GM19023 (cell line): ENCODE measurements around the gene GATA6.

ENCODE experiments used
- ATAC-seq: cut with Tn5 transposase; IDR thresholded peaks from one replicate; pipeline ENCODE4 v1.9.1; 2021; ENCODE audit warnings: mild to moderate bottlenecking, moderate library complexity; ENCODE audit not compliant: unreplicated experiment

GATA6 gene

DNA sequence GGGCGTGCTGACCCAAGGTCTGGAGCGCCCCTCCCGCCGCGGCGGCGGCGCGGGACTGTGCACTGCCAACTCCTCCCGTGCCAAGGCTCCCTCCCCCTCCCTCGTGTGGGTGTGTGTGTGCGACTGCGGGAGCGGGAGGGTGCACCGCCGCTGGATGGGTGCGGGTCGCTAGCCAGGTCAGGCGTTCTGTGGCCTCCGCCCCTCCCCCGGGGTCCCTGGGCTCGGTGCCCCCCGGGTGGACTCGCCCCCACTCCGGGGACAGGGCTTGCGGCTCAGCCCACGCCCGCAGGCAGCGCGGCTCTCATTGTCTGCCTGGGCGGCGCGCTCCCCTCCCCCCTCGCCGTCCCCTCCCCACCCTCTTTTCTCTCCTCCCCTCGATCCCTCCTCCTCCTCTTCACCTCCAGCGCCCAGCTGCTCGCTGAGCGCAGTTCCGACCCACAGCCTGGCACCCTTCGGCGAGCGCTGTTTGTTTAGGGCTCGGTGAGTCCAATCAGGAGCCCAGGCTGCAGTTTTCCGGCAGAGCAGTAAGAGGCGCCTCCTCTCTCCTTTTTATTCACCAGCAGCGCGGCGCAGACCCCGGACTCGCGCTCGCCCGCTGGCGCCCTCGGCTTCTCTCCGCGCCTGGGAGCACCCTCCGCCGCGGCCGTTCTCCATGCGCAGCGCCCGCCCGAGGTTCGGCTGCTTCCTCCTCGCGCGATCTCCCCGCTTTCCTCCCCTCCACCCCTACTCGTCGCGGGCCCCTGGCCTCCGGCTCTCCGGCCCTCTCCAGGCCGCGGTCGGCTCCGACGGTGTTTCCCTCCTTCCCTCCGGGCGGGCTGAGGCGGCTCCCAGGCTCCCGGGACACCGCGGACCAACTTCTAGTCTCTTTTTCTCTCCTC lies at the start of gene GATA6:
Gene GATA6 (plus strand): TSS at position 579 of the 878 bp plus-strand sequence. CDS start 1,556 bp downstream, outside the sequence.
- no peak for ATAC-seq

DNA sequence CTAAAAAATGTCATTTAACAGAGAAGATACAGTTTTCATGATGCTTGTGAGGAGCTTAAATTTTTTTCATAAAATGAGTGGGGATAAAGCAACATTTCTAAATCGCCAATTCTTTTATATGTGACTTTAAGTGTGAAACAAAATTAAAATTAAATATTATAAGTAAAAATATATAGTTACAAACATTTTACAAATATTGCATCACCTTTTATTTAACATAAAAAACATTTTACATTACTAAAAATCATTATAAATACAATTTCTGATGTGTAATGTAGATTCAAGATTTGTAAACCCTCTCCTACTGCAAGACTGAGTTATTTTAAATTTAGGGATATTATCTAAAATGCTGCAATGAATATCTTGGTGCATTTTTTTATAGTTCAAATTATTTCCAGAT lies 44.4 kb upstream of the GATA6 start:
- no peak for ATAC-seq

DNA sequence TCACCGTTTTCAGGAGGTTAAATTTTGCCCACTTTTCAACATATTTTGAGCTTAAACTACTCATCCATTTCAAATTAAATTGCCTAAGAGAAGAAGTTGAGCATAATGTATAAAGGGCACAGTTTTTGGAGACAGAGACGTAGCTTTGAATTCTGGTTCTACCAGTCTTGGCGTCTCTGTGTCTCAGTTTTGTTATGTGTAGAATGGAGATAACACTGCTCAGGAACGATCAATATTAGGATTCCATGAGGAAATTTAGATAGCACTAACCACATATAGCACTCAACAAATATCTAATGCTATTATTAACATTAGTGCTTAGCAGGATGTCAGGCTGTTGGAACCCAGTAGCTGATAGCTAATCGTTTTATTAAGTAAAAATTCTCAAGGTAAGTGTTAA lies 40.4 kb upstream of the GATA6 start:
- no peak for ATAC-seq

DNA sequence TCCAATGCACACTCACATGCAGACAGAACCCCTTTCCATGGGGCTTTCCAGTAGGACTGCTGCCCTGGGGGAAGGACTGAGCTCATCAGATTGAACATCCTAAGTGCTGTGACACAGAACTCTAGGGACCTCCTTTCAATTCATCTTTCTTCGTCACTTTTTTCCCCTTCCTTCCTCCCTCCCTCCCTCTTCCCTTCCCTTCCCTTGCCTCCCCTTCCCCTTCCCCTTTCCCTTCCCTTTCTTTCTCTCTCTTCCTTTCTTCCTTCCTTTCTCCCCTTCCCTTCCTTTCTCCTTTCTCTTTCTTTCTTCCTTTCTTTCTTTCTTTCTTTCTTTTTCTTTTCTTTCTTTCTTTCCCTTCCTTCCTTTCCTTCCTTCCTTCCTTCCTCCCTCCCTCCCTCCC lies 39.6 kb upstream of the GATA6 start:
- no peak for ATAC-seq

DNA sequence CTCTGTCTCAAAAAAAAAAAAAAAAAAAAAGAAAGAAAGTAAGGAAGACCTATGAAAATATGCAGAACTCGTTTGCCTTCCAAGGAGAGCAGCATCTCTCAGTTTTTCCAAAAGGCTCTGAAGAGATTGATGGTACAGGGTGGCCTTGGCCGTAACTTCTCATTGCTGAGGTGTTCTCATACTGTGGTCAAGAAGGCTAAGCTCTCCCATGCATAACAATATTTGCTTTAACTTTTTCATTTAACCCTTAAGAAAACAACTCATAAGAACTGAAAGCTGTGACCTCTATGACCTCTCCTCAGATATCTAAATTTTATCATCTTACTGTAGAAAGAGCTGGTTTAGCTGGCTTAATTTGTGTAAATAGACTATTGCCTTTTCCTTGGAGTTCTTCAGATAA lies 37.1 kb upstream of the GATA6 start:
- no peak for ATAC-seq

DNA sequence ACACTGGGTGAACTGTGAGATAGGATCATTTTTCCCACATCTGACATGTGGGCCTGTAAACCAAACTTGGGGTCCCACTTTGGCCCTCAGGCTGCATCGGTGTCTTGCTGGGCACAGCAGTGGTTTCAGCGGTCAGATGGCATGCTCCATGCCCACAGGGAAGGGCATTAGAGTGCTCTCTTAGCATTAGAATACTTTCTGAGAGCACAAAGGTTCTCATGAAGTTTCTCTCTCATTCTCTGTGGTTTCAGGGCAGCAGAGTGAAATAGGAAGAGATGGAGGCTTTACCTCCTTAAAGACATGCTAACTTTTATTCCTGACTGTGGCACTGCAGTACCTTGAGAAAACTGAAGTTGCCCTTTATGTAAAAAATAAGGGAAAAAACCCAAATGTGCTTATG lies 36.6 kb upstream of the GATA6 start:
- no peak for ATAC-seq

DNA sequence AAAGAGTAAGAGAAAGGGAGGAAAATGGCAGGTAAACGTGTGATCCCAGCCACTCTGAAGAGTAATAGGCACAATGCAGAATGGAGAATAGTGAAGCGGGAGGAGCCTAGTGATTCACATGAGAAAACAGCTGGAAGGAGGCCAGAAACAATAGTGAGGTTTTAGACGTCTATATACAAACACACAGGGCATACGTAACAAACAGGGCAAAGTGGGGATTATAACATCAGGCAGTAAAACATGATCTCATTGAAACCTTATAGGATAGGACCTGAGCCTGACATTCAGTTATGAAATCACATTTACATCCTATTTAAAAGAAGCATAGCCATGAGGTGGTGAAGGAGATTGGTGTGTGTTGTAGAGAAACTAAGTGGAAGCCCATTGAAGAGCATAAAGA lies 33.0 kb upstream of the GATA6 start:
- no peak for ATAC-seq

DNA sequence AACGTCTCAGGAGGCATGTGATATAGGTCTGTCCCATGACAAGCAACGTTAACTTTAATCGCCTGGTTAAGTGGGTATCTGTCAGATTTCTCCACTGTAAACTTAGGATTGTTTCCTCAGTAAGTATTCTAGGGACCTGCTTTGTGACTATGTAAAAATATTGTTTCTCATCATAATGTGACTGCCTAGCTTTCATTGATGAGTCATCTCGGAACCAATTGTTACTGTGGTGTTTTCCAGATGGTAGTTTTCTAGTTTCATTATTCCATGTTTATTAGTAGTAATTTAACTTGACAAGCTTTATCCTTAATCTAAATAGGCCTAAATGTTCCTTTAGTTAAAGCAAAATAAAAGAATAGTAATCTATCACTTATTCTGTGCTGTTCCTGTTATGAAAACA lies 28.2 kb upstream of the GATA6 start:
- ATAC-seq: no peak

DNA sequence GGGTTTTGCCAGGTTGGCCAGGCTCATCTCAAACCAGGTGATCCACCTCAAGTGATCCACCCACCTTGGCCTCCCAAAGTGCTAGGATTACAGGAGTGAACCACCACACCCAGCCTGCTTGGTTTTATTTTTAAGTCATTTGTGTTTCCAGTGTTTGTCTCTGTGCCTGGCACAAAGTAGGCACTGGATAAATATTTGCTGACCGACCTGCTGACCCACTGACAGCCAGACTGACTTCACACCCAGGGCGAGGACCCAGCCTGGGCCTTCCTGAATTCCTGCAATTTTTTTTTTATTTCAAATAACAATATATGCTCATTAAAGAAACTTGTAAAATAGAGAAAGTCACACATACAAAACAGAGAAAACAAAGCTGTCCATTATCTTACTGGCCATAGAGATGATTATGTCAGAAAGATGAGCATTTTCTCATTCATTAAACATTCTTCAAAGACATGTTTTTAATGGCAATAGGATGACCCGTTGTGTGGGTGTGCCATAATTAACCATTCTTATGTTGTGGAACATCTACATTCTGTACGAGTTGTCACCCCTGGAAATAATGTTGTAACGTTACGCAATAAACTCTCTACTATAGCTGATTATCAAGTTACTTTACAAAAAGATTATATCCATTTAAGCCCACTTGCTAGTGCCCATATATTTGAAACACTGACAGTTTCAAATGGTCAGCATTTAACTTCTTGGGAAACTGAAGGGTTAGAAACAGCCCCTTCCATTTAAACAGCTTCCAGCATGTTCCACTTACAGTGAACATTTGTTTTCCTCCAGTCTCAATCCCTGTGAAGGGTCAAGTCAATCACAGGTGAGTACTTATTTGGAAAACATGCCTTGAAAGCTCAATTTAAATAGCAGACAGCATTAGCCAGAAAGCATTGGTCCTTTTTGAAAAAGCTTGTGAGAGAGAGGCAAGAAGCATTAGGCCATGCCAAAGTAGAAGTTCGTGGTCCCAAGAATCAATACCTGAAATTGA lies 25.7 kb upstream of the GATA6 start:
- ATAC-seq: no peak

DNA sequence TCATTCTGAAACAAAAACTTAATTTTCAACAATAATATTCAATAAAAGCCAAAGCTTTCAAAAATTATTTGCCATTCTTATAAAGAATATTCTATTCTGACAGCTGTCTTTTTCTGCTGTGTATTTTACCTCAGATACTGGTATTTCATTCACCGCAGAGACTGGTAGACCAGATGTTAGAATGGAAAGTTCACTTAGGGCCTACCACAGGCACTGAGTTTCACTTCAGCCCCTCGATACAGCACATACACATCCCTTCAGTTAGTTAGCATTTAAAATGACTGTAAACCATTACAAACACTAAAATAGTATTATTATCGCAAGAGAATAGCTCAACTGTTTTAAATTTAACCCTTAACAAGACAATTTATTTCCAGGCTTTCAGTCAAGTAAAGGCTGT lies 24.2 kb upstream of the GATA6 start:
- ATAC-seq: no peak

DNA sequence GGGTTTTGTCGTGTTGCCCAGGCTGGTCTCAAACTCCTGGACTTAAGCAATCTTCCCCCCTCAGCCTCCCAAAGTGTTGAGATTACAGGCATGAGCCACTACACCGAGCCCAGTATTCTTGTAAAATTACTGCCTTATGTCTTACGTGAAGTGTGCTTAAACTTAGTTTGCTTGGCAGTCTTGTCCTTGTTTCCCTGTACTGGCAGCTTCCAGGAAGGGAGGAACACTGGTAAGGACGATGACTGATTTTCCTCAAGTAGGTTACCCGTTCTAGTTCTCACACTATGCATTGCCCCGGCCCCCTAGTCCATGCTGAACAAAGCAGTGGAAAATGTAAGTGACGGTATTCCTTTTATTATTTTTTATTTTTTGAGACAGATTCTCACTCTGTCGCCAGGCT lies 19.7 kb upstream of the GATA6 start:
- ATAC-seq: no peak

DNA sequence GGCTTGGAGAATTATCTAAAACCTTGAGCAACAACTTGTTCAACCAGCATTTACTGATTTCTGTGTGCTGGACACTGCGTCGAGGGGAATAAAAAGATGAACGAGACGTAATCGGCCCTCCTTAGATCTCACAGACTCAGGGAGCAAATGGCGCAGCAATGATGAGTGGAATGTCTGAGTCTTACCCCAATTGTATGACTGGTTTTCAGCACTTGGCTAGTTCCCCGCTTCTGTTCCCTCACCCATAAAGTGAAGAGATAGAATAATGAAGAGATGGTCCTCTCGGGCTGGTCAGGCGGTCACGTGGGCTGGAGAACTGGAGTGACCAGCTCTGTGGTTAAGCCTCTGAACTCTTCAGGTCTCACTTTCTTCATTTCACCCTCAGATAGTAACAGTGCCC lies 17.3 kb upstream of the GATA6 start:
- ATAC-seq: no peak

DNA sequence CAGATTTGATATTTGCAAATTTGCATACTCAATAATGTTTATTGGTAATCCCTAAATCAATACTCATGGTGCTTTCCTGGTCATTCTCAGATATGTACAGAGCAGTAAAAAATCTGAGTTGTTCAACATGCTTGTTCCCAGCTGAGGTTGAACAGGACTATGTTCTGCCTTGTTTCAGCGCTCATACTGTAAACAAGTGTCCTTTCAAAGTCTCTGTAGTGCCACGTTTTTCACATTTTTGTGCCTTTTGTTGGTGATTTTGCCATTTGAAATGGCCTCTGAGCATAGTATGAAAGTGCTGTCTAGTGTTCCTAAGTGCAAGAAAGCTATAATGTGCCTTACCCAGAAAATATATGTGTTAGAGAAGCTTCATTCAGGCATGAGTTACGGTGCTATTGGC lies 16.0 kb upstream of the GATA6 start:
- ATAC-seq: no peak

DNA sequence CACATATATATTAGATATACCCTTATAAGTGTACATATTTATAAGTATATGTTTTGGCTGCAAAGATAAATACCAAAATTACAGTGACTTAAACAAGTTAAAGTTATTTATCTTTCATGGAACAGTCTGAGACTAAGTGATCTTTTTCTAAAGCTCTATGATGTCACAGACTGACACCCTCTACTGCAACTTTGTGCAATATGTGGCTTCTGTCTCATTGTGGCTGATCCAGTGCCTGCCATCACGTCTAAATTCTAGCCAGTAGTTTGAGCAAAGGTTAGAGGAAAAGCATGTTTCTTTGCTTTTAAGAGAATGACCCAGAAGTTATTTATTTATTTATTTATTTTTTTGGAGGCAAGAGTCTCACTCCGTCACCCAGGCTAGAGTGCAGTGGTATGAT lies 13.8 kb upstream of the GATA6 start:
- ATAC-seq: no peak

DNA sequence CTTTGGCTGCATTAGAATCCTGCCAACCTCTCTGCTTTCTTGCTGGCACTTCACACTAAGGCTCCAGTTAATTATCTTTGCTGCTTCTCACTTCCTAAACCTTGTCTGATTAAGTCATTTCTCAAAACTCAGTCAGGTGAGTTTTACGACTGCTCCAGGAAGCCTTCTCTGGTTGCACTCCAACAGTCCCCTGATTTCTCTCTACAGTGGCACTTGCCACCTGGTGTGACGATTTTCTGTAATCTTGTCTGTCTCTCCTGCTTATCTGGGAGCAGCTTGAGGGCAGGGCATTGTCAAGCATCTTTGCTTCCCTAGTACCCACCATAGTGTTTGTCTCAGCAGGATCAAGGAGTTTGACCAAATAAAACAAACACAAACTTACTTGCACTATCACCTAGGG lies 10.4 kb upstream of the GATA6 start:
- no peak for ATAC-seq

DNA sequence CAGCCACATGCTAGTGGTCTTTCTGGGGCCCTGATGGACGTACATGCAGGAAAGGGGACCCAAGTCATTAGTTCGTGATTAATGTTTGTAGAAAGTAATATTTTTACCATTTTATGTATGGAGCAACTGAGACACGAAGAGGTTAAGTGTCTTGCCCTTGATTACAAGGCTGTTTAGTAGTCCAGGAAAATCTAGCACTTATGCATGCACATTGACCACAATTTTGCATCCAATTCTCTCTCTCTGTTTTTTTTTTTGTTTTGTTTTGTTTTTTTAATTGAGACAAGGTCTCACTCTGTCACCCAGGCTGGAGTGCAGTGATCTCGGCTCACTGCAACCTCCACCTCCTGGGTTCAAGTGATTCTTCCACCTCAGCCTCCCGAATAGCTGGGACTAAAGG lies 8.3 kb upstream of the GATA6 start:
- no peak for ATAC-seq

DNA sequence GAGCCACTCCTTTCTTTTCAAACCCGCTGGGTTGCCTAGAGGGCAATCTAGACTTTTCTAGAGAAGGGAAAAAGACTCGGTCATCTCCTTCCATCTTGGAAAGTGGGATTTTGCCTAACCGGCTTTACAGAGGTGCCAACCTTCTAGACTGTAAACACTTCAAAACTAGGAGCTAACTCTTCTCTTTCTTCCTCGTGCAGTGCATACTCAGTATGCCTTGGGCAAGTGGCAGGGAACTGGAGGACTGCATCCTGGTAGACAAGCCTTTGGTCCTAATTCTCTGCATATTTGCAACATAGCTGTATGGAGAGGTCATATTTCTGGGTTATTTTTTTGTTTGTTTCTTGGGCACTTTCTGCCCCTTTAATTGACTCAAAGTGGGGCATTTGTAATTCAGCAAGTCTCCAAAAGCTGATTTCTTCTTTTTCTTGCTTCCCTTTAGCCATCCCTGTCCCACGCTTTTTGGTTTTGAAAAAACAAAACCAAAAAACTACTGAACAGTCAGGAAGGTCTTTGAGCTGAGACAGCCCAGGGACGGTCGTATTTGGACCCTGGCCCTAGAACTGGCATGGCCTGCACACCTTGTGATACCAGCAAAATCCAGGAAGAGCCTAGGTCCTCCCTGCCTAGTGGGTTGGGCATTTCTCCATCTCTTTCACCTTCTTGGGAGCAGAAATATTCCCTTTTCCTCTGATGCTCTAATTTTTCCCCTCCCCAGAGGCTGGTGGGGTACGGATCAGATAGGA lies 5.8 kb upstream of the GATA6 start:
- ATAC-seq: no peak

DNA sequence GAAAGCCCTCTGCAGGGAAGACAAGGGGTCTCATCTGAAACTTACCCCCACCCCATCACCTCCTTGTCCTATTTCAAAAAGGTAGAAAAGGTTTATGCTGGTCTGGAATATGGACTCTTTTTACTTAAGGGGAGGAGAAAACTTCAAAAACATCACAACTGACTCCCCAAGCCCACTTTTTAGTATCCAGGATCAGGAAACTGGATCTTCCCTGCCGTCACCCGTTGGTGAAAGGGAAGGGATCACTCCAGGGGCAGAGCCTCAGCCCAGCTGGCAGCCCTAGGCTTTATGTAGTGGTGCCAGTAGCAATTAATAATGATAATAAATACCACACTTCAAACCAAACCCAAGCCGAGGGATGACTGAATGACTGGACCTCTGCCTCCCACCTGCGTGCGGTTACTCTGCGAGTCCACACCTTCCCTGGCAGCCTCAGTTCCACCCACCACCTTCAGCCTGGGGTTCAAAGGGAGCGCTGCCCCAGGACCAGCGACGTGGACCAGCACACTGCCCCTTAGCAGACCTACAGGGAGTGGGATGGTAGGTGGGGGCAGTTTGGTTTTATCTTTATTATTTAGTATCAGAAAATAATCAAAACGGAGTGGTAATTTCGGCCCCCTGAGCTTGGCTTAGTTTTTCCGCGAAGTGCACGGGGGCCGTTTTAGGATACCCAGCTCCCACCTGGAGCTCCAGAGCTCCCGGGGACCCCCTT lies 4.9 kb upstream of the GATA6 start:
- no peak for ATAC-seq

DNA sequence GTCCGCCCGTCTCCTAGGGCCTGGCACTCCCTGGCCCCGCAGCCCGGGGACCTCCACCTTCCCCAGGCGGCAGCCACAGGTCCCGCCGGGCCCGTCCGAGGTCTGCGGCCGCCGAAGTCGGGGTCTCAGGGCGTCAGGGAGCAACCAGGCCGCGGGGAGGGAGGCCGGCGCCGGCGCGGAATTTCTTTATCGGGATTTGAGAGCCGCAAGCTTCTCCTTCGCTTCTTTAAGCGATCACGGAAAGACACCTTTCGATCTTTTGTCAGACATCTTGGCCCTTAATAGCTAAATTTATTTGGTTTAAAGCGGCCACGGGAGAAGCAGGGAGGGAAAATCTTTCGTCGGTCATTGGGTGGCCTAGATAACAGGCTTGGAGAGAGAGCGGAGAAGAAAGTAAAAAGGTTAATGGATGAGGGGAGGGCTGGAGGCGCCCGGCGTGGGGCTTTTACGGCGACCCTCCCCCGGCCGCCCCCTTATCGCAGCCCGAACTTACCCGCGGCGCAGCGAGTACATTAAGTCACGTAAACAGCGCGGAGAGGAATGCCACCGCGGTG lies 4.3 kb upstream of the GATA6 start:
- ATAC-seq: no peak

DNA sequence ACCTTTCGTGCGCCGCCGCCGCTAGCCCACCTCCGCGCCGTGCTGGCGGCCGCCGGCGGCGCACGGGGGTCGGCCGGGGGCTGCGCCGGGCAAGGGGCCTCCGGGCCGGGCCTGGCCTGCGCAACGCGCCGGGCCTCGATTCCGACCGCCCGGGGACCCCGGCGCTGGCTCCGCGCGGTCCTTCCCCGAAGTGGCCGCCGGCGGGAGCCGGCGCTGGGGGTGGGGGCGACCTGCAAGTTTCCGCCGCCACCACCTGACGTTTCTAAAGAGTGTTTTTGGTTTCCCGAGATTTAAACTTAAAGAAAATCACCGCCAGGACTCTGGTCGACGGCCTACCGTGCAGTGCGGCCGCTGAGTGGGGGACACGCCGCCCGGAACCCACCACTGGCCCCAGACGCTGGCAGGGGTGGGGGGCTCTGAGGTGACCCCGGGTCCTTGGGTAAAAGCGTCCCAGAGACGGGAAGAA lies 3.8 kb upstream of the GATA6 start:
- ATAC-seq: no peak
